CD4-positive, alpha-beta T cell (primary cell): Measurements from ENCODE around the gene AUTS2. TPM values are rescaled to one million over a fixed set of nuclear protein-coding genes. Genes with fewer than 3 reads are reported as not detected.

Experiments used
- ATAC-seq: fragments of 200-7000 bp; cut with Tn5 transposase; one replicate; pipeline ENCODE4 v1.10.0; 2022; ENCODE audit warnings: mild to moderate bottlenecking; ENCODE audit not compliant: poor library complexity
- CTCF ChIA-PET: fragments of 350-600 bp; sonication (Branson Sonifier 250); formaldehyde crosslinking; loops from one replicate; lab custom pipeline; 2021; ENCODE audit warnings: antibody characterized with exemption, inconsistent platforms; lab: Charles Lee
- POLR2A ChIA-PET: fragments of 350-600 bp; sonication (Branson Sonifier 250); formaldehyde crosslinking; loops from one replicate; lab custom pipeline; 2021; ENCODE audit warnings: antibody characterized with exemption, inconsistent platforms; lab: Charles Lee
- DNase-seq, 14 experiments: peaks; one replicate each; pipeline ENCODE4 v3.0.0-alpha.2; 2013 to 2020; ENCODE audit warnings: mixed read lengths in 2 of 14
- H3K27ac ChIP-seq, 2 donors: one replicate each; pipeline versions ENCODE4 v1.5.1 to v1.7.0; 2013; ENCODE audit warnings: low read length in 2 of 2, low read depth in 1 of 2, mild to moderate bottlenecking in 1 of 2
- H3K27me3 ChIP-seq, 2 experiments: 1 replicate in 1 of 2; 2 replicates in 1 of 2; pipeline versions ENCODE4 v1.6.1 to v1.7.0; 2013; ENCODE audit warnings: low read length in 2 of 2, control low read depth in 1 of 2, mild to moderate bottlenecking in 1 of 2, moderate library complexity in 1 of 2; ENCODE audit not compliant: insufficient read depth in 2 of 2, control insufficient read depth in 1 of 2
- H3K36me3 ChIP-seq: one replicate; pipeline ENCODE4 v1.6.1; 2013; ENCODE audit warnings: low read length, control low read depth; ENCODE audit not compliant: insufficient read depth
- H3K4me1 ChIP-seq: one replicate; pipeline ENCODE4 v1.6.1; 2013; ENCODE audit warnings: low read length, control low read depth; ENCODE audit not compliant: insufficient read depth
- H3K4me3 ChIP-seq: one replicate; pipeline ENCODE4 v1.5.1; 2013; ENCODE audit warnings: mild to moderate bottlenecking, low read length, moderate library complexity
- H3K9me3 ChIP-seq, 2 experiments: 1 replicate in 1 of 2; 2 replicates in 1 of 2; pipeline versions ENCODE4 v1.6.1 to v1.7.0; 2013; ENCODE audit warnings: low read length in 2 of 2, mild to moderate bottlenecking in 2 of 2, control low read depth in 1 of 2, moderate library complexity in 1 of 2; ENCODE audit not compliant: control insufficient read depth in 1 of 2, insufficient read depth in 1 of 2
- H3K27ac Mint-ChIP-seq: one replicate; pipeline ENCODE4 v1.8.0; 2020; ENCODE audit warnings: mixed read lengths
- H3K27me3 Mint-ChIP-seq: one replicate; pipeline ENCODE4 v1.8.0; 2021; ENCODE audit warnings: mixed read lengths
- H3K36me3 Mint-ChIP-seq: one replicate; pipeline ENCODE4 v1.8.0; 2021; ENCODE audit warnings: low read depth, mixed read lengths
- H3K4me1 Mint-ChIP-seq: one replicate; pipeline ENCODE4 v1.8.0; 2021; ENCODE audit warnings: low read depth, mixed read lengths
- H3K4me3 Mint-ChIP-seq: one replicate; pipeline ENCODE4 v1.8.0; 2020; ENCODE audit warnings: mild to moderate bottlenecking, mixed read lengths
- H3K9me3 Mint-ChIP-seq: one replicate; pipeline ENCODE4 v1.8.0; 2020; ENCODE audit warnings: mixed read lengths
- CTCF ChIP-seq: fragments of 200-600 bp; IDR thresholded peaks from one replicate; pipeline ENCODE4 v1.8.0; 2022; ENCODE audit warnings: antibody characterized with exemption, mild to moderate bottlenecking
- intact Hi-C, 2 experiments: fragments of 100-400 bp; cut with DNase I in 1 of 2; cut with micrococcal nuclease in 1 of 2; formaldehyde crosslinking; loops; one replicate each; pipeline versions ENCODE4 v1.15.1 to v1.9.0; 2023 to 2025; cut with DNase I, micrococcal nuclease
- total RNA-seq, 174 experiments: library from RNA in 2 of 174; stranded (reverse) in 2 of 174; gene quantifications; one replicate each; pipeline ENCODE4 v1.2.3 and lab custom pipeline; 2021 to 2026

The AUTS2 gene
- total RNA-seq, 2 experiments from 2014 or later = 43.6 to 47.6 TPM

GRCh38 chr7:69706070-69706469 lies 107.8 kb downstream of the AUTS2 start:
- Histone ChIP-seq H3K27me3 (no peaks in the 10 kb centered on the region), H3K36me3 (no peaks in the 10 kb centered on the region), H3K9me3 (no peaks in the 10 kb centered on the region), H3K4me1 (no peaks in the 10 kb centered on the region), H3K4me3 (no peak overlapping the region), H3K27ac (no peak overlapping the region)
- no peaks in the 10 kb centered on the region for H3K4me1 Mint-ChIP-seq
- intact Hi-C loops = no loop called here
- no peak for ATAC-seq
- DNase-seq = no peak
- ChIA-PET CTCF (no interaction called here), POLR2A (interaction anchor here (1.2 kb wide), 1 partner anchor 14 kb away, joined by 3 read pairs; no protein-coding TSS in a partner anchor)
- no peak overlapping the region for H3K27ac Mint-ChIP-seq
- H3K4me3 Mint-ChIP-seq = no peak overlapping the region
- H3K36me3 Mint-ChIP-seq = no peaks in the 10 kb centered on the region
- no peaks in the 10 kb centered on the region for H3K9me3 Mint-ChIP-seq
- TF ChIP-seq CTCF = no peak
- H3K27me3 Mint-ChIP-seq = peaks cover 4% of the 10 kb centered on the region

- H3K9me3 ChIP-seq = no peaks in the 10 kb centered on the region
- no peaks in the 10 kb centered on the region for H3K36me3 ChIP-seq
- intact Hi-C loops = no loop called here
- no peaks in the 10 kb centered on the region for H3K9me3 Mint-ChIP-seq
- DNase-seq (peak in 1 of 14 experiments; percentile 5), ATAC-seq (no peak)
- peaks cover 4% of the 10 kb centered on the region for H3K27me3 Mint-ChIP-seq
- H3K27ac ChIP-seq = no peak overlapping the region
- no peak for TF ChIP-seq CTCF
- H3K4me1 ChIP-seq = no peaks in the 10 kb centered on the region
- ChIA-PET POLR2A (no interaction called here), CTCF (interaction anchor here (0.8 kb wide), 1 partner anchor 31 kb away, joined by 3 read pairs; no protein-coding TSS in a partner anchor)
- no peaks in the 10 kb centered on the region for H3K4me1 Mint-ChIP-seq
- H3K27me3 ChIP-seq = no peaks in the 10 kb centered on the region
- H3K4me3 ChIP-seq = no peak overlapping the region
- no peak overlapping the region for H3K4me3 Mint-ChIP-seq
- H3K36me3 Mint-ChIP-seq = no peaks in the 10 kb centered on the region
- H3K27ac Mint-ChIP-seq = no peak overlapping the region
Observed at GRCh38 chr7:69708857-69709256, 110.6 kb downstream of the AUTS2 start.

- Histone ChIP-seq H3K9me3 (no peaks in the 10 kb centered on the region), H3K4me3 (no peak overlapping the region), H3K27ac (no peak overlapping the region), H3K4me1 (no peaks in the 10 kb centered on the region), H3K27me3 (no peaks in the 10 kb centered on the region), H3K36me3 (no peaks in the 10 kb centered on the region)
- ChIA-PET CTCF (no interaction called here), POLR2A (no interaction called here)
- no peak for DNase-seq
- no peak for ATAC-seq
- no peaks in the 10 kb centered on the region for H3K4me1 Mint-ChIP-seq
- H3K27ac Mint-ChIP-seq = no peak overlapping the region
- no peak overlapping the region for H3K4me3 Mint-ChIP-seq
- TF ChIP-seq CTCF = no peak
- H3K36me3 Mint-ChIP-seq = no peaks in the 10 kb centered on the region
- H3K9me3 Mint-ChIP-seq = no peaks in the 10 kb centered on the region
- intact Hi-C loops = no loop called here
- peaks cover 4% of the 10 kb centered on the region for H3K27me3 Mint-ChIP-seq
Observed at GRCh38 chr7:69710768-69711438, 112.6 kb downstream of the AUTS2 start.
